A673 (cell line): ENCODE results near the gene C1orf21. TPM values are rescaled to one million over a fixed set of nuclear protein-coding genes. Genes with fewer than 3 reads are reported as not detected.

ENCODE experiments used
- BruUV-seq: library from RNA; stranded (reverse); fragments of 400-500 nt; replicated peaks from 2 replicates; lab custom pipeline; 2021; lab: Mats Ljungman, UMichigan
- CTCF ChIA-PET: fragments of 300-600 bp; sonication (Branson Sonifier 250); formaldehyde crosslinking; loops from one replicate; lab custom pipeline; 2022; ENCODE audit warnings: antibody characterized with exemption; lab: Charles Lee
- POLR2A ChIA-PET: fragments of 300-600 bp; sonication (Branson Sonifier 250); formaldehyde crosslinking; loops from one replicate; lab custom pipeline; 2022; ENCODE audit warnings: antibody characterized with exemption; ENCODE audit not compliant: low non-redundant PET; lab: Charles Lee
- DNase-seq: peaks from one replicate; pipeline ENCODE4 v3.0.0-alpha.2; 2015; ENCODE audit warnings: low spot score
- H3K27ac ChIP-seq: fragments of 200-600 bp; sonication (generic); 2 replicates; pipeline ENCODE4 v1.5.1; 2016; ENCODE audit warnings: mixed run types, low read depth, mild to moderate bottlenecking, mixed read lengths, antibody characterized with exemption, low read length; ENCODE audit not compliant: poor library complexity, severe bottlenecking
- H3K27me3 ChIP-seq: fragments of 200-600 bp; sonication (generic); replicated peaks from 2 replicates; pipeline ENCODE4 v1.6.1; 2017; ENCODE audit warnings: mixed run types, low read depth, mild to moderate bottlenecking, mixed read lengths, antibody characterized with exemption, low read length; ENCODE audit not compliant: insufficient read depth, poor library complexity
- H3K36me3 ChIP-seq: fragments of 200-600 bp; sonication (generic); 2 replicates; pipeline ENCODE4 v1.6.1; 2016; ENCODE audit warnings: mixed run types, mild to moderate bottlenecking, mixed read lengths, antibody characterized with exemption, low read length; ENCODE audit not compliant: insufficient read depth, poor library complexity, severe bottlenecking
- H3K4me1 ChIP-seq: fragments of 200-600 bp; sonication (generic); 2 replicates; pipeline ENCODE4 v1.6.1; 2017; ENCODE audit warnings: mixed run types, mild to moderate bottlenecking, mixed read lengths, antibody characterized with exemption, low read length; ENCODE audit not compliant: insufficient read depth, poor library complexity, severe bottlenecking
- H3K4me3 ChIP-seq: fragments of 200-600 bp; sonication (generic); 2 replicates; pipeline ENCODE4 v1.5.1; 2016; ENCODE audit warnings: low read depth, mixed run types, mild to moderate bottlenecking, mixed read lengths, low read length; ENCODE audit not compliant: poor library complexity, severe bottlenecking
- H3K9me3 ChIP-seq: fragments of 200-600 bp; sonication (generic); 2 replicates; pipeline ENCODE4 v1.6.1; 2016; ENCODE audit warnings: mixed run types, low read depth, mild to moderate bottlenecking, mixed read lengths, antibody characterized with exemption, low read length; ENCODE audit not compliant: poor library complexity, severe bottlenecking
- CTCF ChIP-seq: fragments of 300-800, 200-600 bp; sonication (generic); conservative IDR thresholded peaks from 2 replicates; pipeline ENCODE4 v1.5.1; 2017; ENCODE audit warnings: low read depth, mild to moderate bottlenecking, antibody characterized with exemption, low read length, moderate library complexity, mixed read lengths
- EZH2 ChIP-seq: fragments of 200-600 bp; sonication (generic); IDR thresholded peaks from 2 replicates; pipeline ENCODE4 v1.6.1; 2017; ENCODE audit warnings: borderline replicate concordance, low read depth, mild to moderate bottlenecking, mixed read lengths, antibody characterized with exemption, low read length; ENCODE audit not compliant: poor library complexity, severe bottlenecking
- intact Hi-C: fragments of 100-400 bp; cut with micrococcal nuclease; formaldehyde crosslinking; loops from one replicate; pipeline ENCODE4 v1.10.0; 2022; ENCODE audit not compliant: unreplicated experiment
- total RNA-seq: library from RNA; stranded (reverse); gene quantifications from 2 replicates; pipeline ENCODE4 v1.2.3, GENCODE V29; 2021

Gene C1orf21
- total RNA-seq, 1 experiment from 2014 or later = 31.3 TPM

- H3K27me3 ChIP-seq = no peaks in the 10 kb centered on the region
- no peaks in the 10 kb centered on the region for H3K36me3 ChIP-seq
- intact Hi-C loops = no loop called here
- no peak for DNase-seq
- ChIA-PET POLR2A (no interaction called here), CTCF (no interaction called here)
- BruUV-seq = no TSS peak
- TF ChIP-seq CTCF (no peak), EZH2 (no peak)
- no peak overlapping the region for H3K27ac ChIP-seq
- no peaks in the 10 kb centered on the region for H3K4me1 ChIP-seq
- H3K4me3 ChIP-seq = no peak overlapping the region
- H3K9me3 ChIP-seq = peaks cover 1% of the 10 kb centered on the region
Observed at GRCh38 chr1:184532199-184532598, 145.4 kb downstream of the C1orf21 start.

- H3K27ac ChIP-seq = no peak overlapping the region
- no peak overlapping the region for H3K4me3 ChIP-seq
- peaks cover 4% of the 10 kb centered on the region for H3K9me3 ChIP-seq
- no peak for DNase-seq
- BruUV-seq = no TSS peak
- TF ChIP-seq EZH2 (no peak), CTCF (no peak)
- ChIA-PET CTCF (no interaction called here), POLR2A (no interaction called here)
- no peaks in the 10 kb centered on the region for H3K27me3 ChIP-seq
- H3K36me3 ChIP-seq = no peaks in the 10 kb centered on the region
- intact Hi-C loops = no loop called here
- H3K4me1 ChIP-seq = no peaks in the 10 kb centered on the region
Observed at GRCh38 chr1:184533049-184533448, 146.2 kb downstream of the C1orf21 start.

- peaks cover 11% of the 10 kb centered on the region for H3K9me3 ChIP-seq
- H3K36me3 ChIP-seq = no peaks in the 10 kb centered on the region
- POLR2A ChIA-PET = no interaction called here
- CTCF ChIA-PET = no interaction called here
- intact Hi-C loops = no loop called here
- no peak for DNase-seq
- no peak overlapping the region for H3K27ac ChIP-seq
- no peaks in the 10 kb centered on the region for H3K27me3 ChIP-seq
- no peak overlapping the region for H3K4me3 ChIP-seq
- BruUV-seq = no TSS peak
- H3K4me1 ChIP-seq = no peaks in the 10 kb centered on the region
- no peak for TF ChIP-seq CTCF
Observed at GRCh38 chr1:184533915-184534314, 147.1 kb downstream of the C1orf21 start.
